Measurements from ENCODE around the gene UBE2E2. TPM values are rescaled to one million over a fixed set of nuclear protein-coding genes. Genes with fewer than 3 reads are reported as not detected.
"Not testable (repeated sequence)": the region's sequence is repeated elsewhere in the genome, so short reads cannot be mapped to it uniquely, and the experiment has no call there.

Gene UBE2E2
- total RNA-seq, 1 donor from 2014 or later = 38.3 TPM

DNA sequence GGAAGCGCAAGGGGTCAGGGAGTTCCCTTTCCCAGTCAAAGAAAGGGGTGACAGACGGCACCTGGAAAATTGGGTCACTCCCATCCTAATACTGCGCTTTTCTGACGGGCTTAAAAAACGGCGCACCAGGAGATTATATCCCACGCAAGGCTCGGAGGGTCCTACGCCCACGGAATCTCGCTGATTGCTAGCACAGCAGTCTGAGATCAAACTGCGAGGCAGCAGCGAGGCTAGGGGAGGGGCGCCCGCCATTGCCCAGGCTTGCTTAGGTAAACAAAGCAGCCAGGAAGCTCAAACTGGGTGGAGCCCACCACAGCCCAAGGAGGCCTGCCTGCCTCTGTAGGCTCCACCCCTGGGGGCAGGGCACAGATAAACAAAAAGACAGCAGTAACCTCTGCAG is 146.3 kb downstream of the UBE2E2 start:
- DNase-seq; intact Hi-C loops (cut with micrococcal nuclease); ATAC-seq: not testable (repeated sequence)

DNA sequence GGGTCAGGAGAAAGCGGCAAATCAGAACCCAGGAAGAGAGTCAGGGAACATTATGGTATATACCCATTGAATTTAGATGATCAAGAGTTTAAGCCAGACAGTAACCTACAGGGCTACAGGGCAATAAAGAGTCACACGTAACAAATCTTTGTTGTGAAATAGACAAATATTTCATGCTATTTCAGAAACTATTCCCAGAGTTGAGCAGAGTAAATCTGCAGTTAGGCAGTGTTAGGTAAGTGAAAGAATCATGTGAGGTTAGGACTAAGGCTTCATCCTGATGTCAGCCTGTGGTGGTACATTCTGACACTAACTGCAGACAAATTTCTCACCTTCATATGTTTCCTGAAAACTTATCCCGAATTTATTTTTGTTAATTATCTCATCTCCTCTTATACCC is 153.0 kb downstream of the UBE2E2 start:
- ATAC-seq (no peak), DNase-seq (no peak)
- intact Hi-C loops (cut with micrococcal nuclease) = no loop called here

DNA sequence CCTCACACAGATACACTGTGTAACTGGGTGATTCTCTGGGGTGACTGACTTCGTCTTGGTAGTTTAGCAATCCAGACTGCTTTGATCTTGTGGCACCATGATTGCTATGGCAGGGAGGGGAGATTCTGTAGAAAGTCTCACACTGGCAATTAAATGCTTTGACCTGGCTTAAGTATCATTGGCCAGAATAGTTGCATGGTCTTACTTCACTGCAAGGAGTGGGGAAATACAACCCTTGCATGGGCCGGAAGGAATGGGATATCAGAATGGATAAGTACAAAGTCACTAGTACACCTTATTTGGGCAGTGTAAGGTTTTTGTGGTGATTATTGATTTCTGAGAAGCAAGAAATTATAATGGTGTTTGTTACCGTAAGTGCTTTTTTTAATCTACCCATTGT is 153.8 kb downstream of the UBE2E2 start:
- DNase-seq = no peak
- ATAC-seq = no peak
- intact Hi-C loops (cut with micrococcal nuclease) = no loop called here

DNA sequence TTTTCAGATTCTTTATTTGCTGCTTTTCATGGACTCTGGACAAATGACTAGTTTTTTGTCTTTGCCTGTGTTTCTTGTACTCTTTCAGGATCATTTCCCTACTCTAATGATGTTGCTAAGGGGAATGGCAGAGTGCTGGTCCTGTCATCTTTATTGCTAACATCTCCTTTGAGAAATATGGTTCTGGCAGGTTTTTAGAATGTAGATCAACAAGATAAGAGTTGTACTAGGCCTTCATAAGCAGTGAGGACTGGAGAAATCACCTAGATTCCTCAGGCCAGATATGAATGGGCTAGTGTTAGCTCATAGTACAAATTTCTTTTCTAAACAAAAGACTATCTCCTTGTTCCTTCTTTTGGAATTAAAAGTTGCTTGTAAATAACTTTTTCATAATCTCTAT is 156.0 kb downstream of the UBE2E2 start:
- no peak for DNase-seq
- ATAC-seq = no peak
- intact Hi-C loops (cut with micrococcal nuclease) = no loop called here

GRCh38 chr3:23365066-23365465 is 161.9 kb downstream of the UBE2E2 start:
- DNase-seq (no peak), ATAC-seq (peak; percentile 72)
- intact Hi-C loops (cut with micrococcal nuclease) = no loop called here

DNA sequence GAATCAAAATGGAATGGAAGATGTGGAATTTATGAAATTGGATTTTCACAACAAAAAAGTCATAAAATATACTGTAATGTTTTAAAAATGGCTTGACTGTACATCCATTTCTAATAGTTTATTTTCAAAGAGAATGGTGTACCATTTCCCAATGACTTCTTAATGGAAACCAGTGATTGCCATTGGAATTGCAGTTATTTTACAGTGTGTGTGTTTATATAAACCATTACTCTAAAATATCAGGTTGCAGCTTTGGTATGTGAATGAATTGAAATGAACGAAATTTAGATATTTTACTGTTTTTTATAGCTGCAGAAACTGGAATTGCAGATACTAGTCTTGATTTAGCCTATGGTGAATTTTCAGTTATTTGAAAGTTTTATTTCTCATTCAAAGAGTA is 165.6 kb downstream of the UBE2E2 start:
- no peak for DNase-seq
- no peak for ATAC-seq
- intact Hi-C loops (cut with micrococcal nuclease) = no loop called here

DNA sequence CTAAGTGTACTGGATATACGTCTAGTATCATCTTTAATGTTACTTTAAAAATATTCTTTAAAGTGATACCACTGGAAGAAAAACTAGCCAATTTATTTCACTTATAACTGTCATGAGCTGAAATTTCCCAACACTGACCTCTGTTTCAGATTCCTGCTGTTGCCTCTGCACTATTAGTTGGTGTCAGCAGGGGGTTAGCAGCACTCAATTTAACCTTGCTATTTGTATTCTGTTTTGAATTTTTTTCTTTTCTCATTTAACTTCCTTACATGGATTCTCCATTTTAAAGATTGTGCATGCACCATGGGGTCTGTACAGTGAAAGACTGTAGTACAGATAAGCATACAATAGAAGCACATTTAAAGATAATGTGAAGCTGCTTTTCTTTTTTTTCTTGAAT is 169.2 kb downstream of the UBE2E2 start:
- ATAC-seq (no peak), DNase-seq (no peak)
- intact Hi-C loops (cut with micrococcal nuclease) = no loop called here

DNA sequence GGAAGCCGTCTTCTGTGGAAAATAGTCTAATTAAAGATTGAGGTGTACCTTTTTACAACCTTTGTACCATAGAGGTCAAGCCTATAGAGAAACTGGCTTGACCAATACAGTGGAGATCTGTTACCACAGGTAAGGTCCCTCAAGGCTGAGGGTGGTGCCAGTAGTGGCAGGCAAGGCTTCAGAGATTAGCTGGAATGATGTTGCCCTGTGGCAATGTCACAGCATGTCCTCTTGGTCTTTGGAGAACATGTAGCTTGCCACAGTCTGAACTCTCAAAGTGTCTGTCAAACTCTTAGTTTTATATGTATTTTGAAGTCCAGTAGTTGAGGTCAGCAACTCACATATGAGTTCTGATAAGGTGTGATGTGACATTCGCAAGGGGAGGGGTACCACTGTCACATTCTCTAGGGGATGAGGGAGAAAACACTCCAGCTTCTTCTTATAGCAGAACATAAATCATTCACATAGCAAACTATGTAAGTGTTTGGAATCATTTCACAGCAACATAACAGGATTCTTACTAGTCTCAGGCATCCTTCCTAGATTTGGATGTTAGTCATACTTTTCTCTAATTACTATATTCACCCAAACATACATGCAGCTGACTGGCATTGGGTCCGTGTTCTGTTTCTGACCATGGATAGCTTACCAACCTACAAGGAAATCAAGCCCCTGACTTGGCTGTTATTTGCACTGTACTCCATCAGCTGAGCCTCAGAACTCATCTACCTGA is 173.6 kb downstream of the UBE2E2 start:
- no peak for ATAC-seq
- intact Hi-C loops (cut with micrococcal nuclease) = no loop called here

DNA sequence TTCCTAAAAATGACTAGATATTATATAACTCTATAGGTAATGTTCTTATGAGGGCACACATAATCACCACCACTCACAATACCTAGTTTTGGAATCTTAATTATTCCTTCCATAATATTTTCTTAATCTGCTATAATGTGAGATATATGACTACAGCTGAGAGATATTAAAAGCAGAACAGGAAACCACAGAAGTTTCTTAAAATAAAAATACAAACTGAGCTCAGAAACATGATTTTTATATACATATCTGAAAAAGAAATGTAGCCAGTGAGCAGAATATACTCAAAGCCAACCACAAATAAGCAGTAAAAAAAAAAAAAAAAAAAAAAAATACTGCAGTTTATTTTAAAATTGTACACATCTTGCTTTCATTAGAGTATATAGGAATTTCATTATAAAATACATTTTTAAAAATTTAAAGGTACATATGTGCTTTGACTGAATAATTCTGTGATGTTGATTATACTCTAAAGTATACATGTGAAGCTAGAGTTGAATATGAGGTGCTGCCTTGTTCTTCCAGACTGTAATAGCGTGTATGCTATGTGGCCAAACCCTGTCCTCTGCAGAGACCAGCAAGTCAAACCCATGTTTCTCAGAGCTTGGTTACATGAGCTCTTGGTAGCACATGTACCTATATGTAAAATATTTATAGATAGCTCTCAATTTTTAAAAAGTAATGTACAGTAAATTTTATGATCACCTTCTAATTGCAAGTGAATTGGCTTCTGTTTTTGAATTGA is 175.0 kb downstream of the UBE2E2 start:
- DNase-seq = no peak
- no peak for ATAC-seq
- intact Hi-C loops (cut with micrococcal nuclease) = no loop called here

More for the DNA sequence above, 173.6 kb downstream of the UBE2E2 start:
- no peak for DNase-seq

DNA sequence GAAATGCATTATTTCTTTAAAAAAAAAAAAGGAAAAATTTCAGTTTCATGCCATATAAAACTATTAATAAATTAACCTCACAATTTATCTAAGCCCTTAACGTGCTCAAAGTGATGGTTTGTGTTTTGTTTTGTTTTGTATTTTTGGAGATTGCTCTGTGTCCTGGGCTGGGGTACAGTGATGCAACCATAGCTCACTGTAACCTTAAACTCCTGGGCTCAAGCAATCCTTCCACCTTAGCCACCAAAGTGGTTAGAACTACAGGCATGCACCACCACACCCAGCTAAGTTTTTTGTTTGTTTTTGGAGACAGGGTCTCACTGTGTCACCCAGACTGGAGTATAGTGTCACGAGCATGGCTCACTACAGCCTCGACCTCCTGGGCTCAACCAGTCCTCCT is 180.7 kb downstream of the UBE2E2 start:
- ATAC-seq = no peak
- no peak for DNase-seq
- intact Hi-C loops (cut with micrococcal nuclease) = no loop called here

GRCh38 chr3:23385327-23385726 is 182.2 kb downstream of the UBE2E2 start:
- DNase-seq (no peak), ATAC-seq (no peak)
- intact Hi-C loops (cut with micrococcal nuclease) = no loop called here

- no peak for DNase-seq
- intact Hi-C loops (cut with micrococcal nuclease) = no loop called here
- ATAC-seq = no peak
These were observed 184.3 kb downstream of the UBE2E2 start for GRCh38 chr3:23387286-23387918.

DNA sequence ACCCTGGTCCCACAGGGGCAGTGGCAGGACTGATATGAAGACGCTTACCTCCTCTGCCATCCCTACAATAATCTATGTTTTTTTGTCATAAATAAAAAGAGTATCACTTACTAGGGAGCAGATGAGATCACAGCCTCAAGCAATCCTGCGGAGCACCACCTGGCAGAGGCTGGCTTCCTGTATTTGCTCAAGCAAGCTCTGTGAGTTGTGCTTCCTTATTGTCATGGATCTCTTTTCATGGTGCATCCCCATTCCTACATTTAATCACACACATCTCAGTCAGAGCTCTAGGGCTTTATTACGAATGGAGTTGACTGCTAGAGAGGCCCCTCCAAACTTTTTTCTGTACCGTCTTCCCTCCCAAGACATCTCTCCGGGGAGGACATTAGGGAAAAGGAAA is 186.0 kb downstream of the UBE2E2 start:
- ATAC-seq = no peak
- no peak for DNase-seq
- intact Hi-C loops (cut with micrococcal nuclease) = no loop called here

- no peak for DNase-seq
- ATAC-seq = no peak
- intact Hi-C loops (cut with micrococcal nuclease) = no loop called here
These were observed 186.6 kb downstream of the UBE2E2 start for GRCh38 chr3:23389686-23390085.

DNA sequence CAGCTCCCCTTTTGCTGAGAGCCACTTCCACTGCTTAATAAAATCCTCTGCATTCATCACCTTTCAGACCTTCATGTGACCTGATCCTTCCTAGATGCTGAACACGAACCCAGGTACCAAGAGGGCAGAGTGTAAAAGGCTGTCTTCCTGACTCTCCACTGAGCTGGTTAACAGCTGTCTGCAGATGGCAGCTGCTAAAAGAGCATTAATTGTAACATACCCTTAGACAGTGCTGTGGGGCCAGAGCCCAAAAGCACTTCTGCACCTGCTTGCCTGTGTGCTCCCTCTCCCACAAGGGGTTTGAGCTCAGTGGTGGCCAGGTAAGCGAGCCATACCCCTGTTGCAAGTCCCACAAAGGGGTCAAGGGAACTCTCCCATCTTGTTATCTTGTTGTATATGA is 187.3 kb downstream of the UBE2E2 start:
- ATAC-seq (no peak), DNase-seq (no peak)
- intact Hi-C loops (cut with micrococcal nuclease) = no loop called here

GRCh38 chr3:23390989-23391553 is 187.9 kb downstream of the UBE2E2 start:
- DNase-seq (no peak), ATAC-seq (no peak)
- intact Hi-C loops (cut with micrococcal nuclease) = no loop called here

- no peak for ATAC-seq
- DNase-seq = no peak
- intact Hi-C loops (cut with micrococcal nuclease) = no loop called here
These were observed 192.0 kb downstream of the UBE2E2 start for GRCh38 chr3:23395115-23395514.

- intact Hi-C loops (cut with micrococcal nuclease) = no loop called here
- ATAC-seq = no peak
- no peak for DNase-seq
These were observed 193.6 kb downstream of the UBE2E2 start for GRCh38 chr3:23396746-23397145.

DNA sequence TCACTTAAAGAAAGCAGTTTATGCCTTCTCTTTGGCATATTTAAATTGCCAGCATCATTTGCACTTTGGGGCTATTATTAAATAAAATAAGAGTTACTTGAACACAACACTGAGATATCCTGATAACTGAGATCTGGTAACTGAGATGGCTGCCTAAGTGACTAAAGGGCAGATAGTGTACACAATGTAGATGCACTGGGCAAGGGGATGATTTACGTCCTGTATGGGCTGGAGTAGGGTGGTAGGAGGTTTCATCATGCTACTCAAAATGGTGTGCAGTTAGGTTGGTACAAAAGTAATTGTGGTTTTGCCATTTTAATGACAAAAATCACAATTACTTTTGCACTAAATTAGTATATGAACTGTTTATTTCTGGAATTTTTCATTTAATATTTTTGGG is 196.1 kb downstream of the UBE2E2 start:
- DNase-seq (no peak), ATAC-seq (no peak)

More for the DNA sequence above, 196.1 kb downstream of the UBE2E2 start:
- intact Hi-C loops (cut with micrococcal nuclease) = no loop called here
